Osteoblast (primary cell): ENCODE data around the gene MAF. TPM values are rescaled to one million over a fixed set of nuclear protein-coding genes. Genes with fewer than 3 reads are reported as not detected.

Experiments used
- DNase-seq: peaks from one replicate; pipeline ENCODE4 v3.0.0; 2011; ENCODE audit warnings: low spot score, mixed read lengths; ENCODE audit not compliant: insufficient read length; ENCODE audit errors: missing footprints
- H2AFZ ChIP-seq: 2 replicates; pipeline ENCODE4 v1.6.0; 2011; ENCODE audit warnings: mild to moderate bottlenecking, low read length
- H3K27ac ChIP-seq: 2 replicates; pipeline ENCODE4 v1.5.1; 2011; ENCODE audit warnings: mild to moderate bottlenecking, low read depth, low read length, moderate library complexity
- H3K27me3 ChIP-seq: 2 replicates; pipeline ENCODE4 v1.6.0; 2012; ENCODE audit warnings: mild to moderate bottlenecking, control low read depth, inconsistent platforms, low read length, moderate library complexity; ENCODE audit not compliant: insufficient read depth
- H3K36me3 ChIP-seq: 2 replicates; pipeline ENCODE4 v1.5.1; 2011; ENCODE audit warnings: mild to moderate bottlenecking, low read length, control low read depth, moderate library complexity; ENCODE audit not compliant: insufficient read depth
- H3K4me1 ChIP-seq: 2 replicates; pipeline ENCODE4 v1.5.1; 2011; ENCODE audit warnings: mild to moderate bottlenecking, low read length, control low read depth, moderate library complexity; ENCODE audit not compliant: insufficient read depth
- H3K4me2 ChIP-seq: 2 replicates; pipeline ENCODE4 v1.6.0; 2011; ENCODE audit warnings: mild to moderate bottlenecking, low read length; ENCODE audit not compliant: insufficient read depth
- H3K4me3 ChIP-seq: fragments of 200-600 bp; sonication (generic); 3 replicates; pipeline ENCODE4 v1.5.1; 2012; ENCODE audit warnings: mild to moderate bottlenecking, low read length, inconsistent platforms; ENCODE audit not compliant: insufficient read depth
- H3K79me2 ChIP-seq: 2 replicates; pipeline ENCODE4 v1.6.0; 2012; ENCODE audit warnings: mild to moderate bottlenecking, low read length, control low read depth, inconsistent platforms; ENCODE audit not compliant: insufficient read depth
- H3K9me3 ChIP-seq: 2 replicates; pipeline ENCODE4 v1.5.1; 2011; ENCODE audit warnings: low read depth, low read length, control low read depth
- H4K20me1 ChIP-seq: 2 replicates; pipeline ENCODE4 v1.6.0; 2012; ENCODE audit warnings: mild to moderate bottlenecking, low read length, control low read depth; ENCODE audit not compliant: insufficient read depth
- CTCF ChIP-seq: IDR thresholded peaks from 2 replicates; pipeline ENCODE4 v1.5.1; 2011; ENCODE audit warnings: mild to moderate bottlenecking, low read depth, low read length, moderate library complexity; ENCODE audit errors: extremely low read depth
- total RNA-seq: library from RNA; depleted of rRNA; stranded (reverse); fragments of >200 nt; gene quantifications from 2 replicates; pipeline ENCODE4 v1.2.3, GENCODE V29; 2012

Gene MAF
- total RNA-seq, 1 donor, result 40.2 TPM

DNA sequence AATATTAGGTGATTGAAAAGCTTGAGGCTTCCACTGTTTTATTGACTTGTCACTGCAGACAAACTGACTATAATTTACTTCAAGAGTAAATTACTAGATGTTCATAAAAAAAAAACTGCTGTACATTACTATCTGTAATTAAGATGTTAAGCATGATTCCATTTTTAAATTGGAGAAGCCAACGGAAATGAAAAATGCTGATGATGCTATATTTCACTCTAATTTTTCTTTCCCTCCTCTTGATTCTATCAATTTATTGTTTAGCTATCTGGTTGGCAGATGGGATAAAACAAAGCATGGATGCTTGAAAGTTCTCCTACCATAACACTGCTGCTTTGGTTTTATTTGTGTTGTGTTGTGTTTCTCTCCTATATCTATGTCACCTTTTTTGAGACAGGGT is 41.0 kb downstream of the MAF start:
- Histone ChIP-seq H3K27me3 (no peaks in the 10 kb centered on the region), H3K27ac (no peak overlapping the region), H3K4me1 (no peaks in the 10 kb centered on the region), H3K36me3 (no peaks in the 10 kb centered on the region), H2AFZ (no peak overlapping the region), H3K79me2 (no peaks in the 10 kb centered on the region), H4K20me1 (no peaks in the 10 kb centered on the region), H3K9me3 (no peaks in the 10 kb centered on the region), H3K4me3 (no peak overlapping the region), H3K4me2 (no peak overlapping the region)
- DNase-seq, result no peak
- TF ChIP-seq CTCF, result no peak

GRCh38 chr16:79557421-79557820 is 43.1 kb downstream of the MAF start:
- Histone ChIP-seq H3K79me2 (no peaks in the 10 kb centered on the region), H3K36me3 (no peaks in the 10 kb centered on the region), H2AFZ (no peak overlapping the region), H3K4me1 (no peaks in the 10 kb centered on the region), H3K9me3 (no peaks in the 10 kb centered on the region), H3K27me3 (no peaks in the 10 kb centered on the region), H3K27ac (no peak overlapping the region), H4K20me1 (no peaks in the 10 kb centered on the region), H3K4me3 (no peak overlapping the region), H3K4me2 (no peak overlapping the region)
- TF ChIP-seq CTCF, result no peak
- no peak for DNase-seq

GRCh38 chr16:79554912-79555311 is 45.6 kb downstream of the MAF start:
- H2AFZ ChIP-seq, result no peak overlapping the region
- no peak overlapping the region for H3K27ac ChIP-seq
- DNase-seq, result no peak
- no peak overlapping the region for H3K4me2 ChIP-seq
- no peaks in the 10 kb centered on the region for H3K36me3 ChIP-seq
- no peaks in the 10 kb centered on the region for H4K20me1 ChIP-seq
- H3K27me3 ChIP-seq, result no peaks in the 10 kb centered on the region
- no peaks in the 10 kb centered on the region for H3K9me3 ChIP-seq
- H3K79me2 ChIP-seq, result no peaks in the 10 kb centered on the region
- H3K4me3 ChIP-seq, result no peak overlapping the region
- H3K4me1 ChIP-seq, result no peaks in the 10 kb centered on the region
- no peak for TF ChIP-seq CTCF

GRCh38 chr16:79550373-79550772 is 50.2 kb downstream of the MAF start:
- H3K27me3 ChIP-seq, result no peaks in the 10 kb centered on the region
- no peaks in the 10 kb centered on the region for H3K4me1 ChIP-seq
- no peak overlapping the region for H2AFZ ChIP-seq
- no peak for TF ChIP-seq CTCF
- no peak overlapping the region for H3K27ac ChIP-seq
- H3K79me2 ChIP-seq, result no peaks in the 10 kb centered on the region
- H3K9me3 ChIP-seq, result no peaks in the 10 kb centered on the region
- no peaks in the 10 kb centered on the region for H4K20me1 ChIP-seq
- H3K4me3 ChIP-seq, result no peak overlapping the region
- no peaks in the 10 kb centered on the region for H3K36me3 ChIP-seq
- no peak overlapping the region for H3K4me2 ChIP-seq
- DNase-seq, result no peak
